GM18520 (cell line): ENCODE measurements around the gene CUX1.
"Not testable (repeated sequence)": the region's sequence is repeated elsewhere in the genome, so short reads cannot be mapped to it uniquely, and the experiment has no call there.

Source experiments
- ATAC-seq: cut with Tn5 transposase; IDR thresholded peaks from one replicate; pipeline ENCODE4 v1.9.1; 2021; ENCODE audit not compliant: unreplicated experiment

The CUX1 gene

GRCh38 chr7:102039706-102040105, 222.3 kb downstream of the CUX1 start:
- ATAC-seq, result no peak

GRCh38 chr7:102040569-102040968, 223.1 kb downstream of the CUX1 start:
- ATAC-seq, result no peak

GRCh38 chr7:102042016-102042656, 224.7 kb downstream of the CUX1 start:
- no peak for ATAC-seq

GRCh38 chr7:102042796-102043195, 225.4 kb downstream of the CUX1 start:
- ATAC-seq, result not testable (repeated sequence)

GRCh38 chr7:102044641-102044983, 227.2 kb downstream of the CUX1 start:
- ATAC-seq, result no peak

GRCh38 chr7:102044984-102045673, 227.7 kb downstream of the CUX1 start:
- no peak for ATAC-seq

- ATAC-seq, result no peak
Measured at GRCh38 chr7:102045681-102046372, 228.4 kb downstream of the CUX1 start.

- no peak for ATAC-seq
Measured at GRCh38 chr7:102046373-102047117, 229.1 kb downstream of the CUX1 start.

- ATAC-seq, result no peak
Measured at GRCh38 chr7:102047167-102047566, 229.7 kb downstream of the CUX1 start.

GRCh38 chr7:102049765-102050164, 232.3 kb downstream of the CUX1 start:
- no peak for ATAC-seq

- ATAC-seq, result no peak
Measured at GRCh38 chr7:102050864-102051460, 233.5 kb downstream of the CUX1 start.

GRCh38 chr7:102051736-102052135, 234.3 kb downstream of the CUX1 start:
- not testable (repeated sequence) for ATAC-seq

GRCh38 chr7:102054158-102054557, 236.7 kb downstream of the CUX1 start:
- ATAC-seq, result no peak

- no peak for ATAC-seq
Measured at GRCh38 chr7:102055181-102055976, 238.0 kb downstream of the CUX1 start.

GRCh38 chr7:102059524-102059923, 242.1 kb downstream of the CUX1 start:
- ATAC-seq, result no peak

- ATAC-seq, result no peak
Measured at GRCh38 chr7:102061354-102061945, 244.0 kb downstream of the CUX1 start.

GRCh38 chr7:102061981-102062390, 244.6 kb downstream of the CUX1 start:
- no peak for ATAC-seq

- ATAC-seq, result no peak
Measured at GRCh38 chr7:102063690-102064180, 246.3 kb downstream of the CUX1 start.

- no peak for ATAC-seq
Measured at GRCh38 chr7:102064361-102065025, 247.1 kb downstream of the CUX1 start.
